ENCODE measurements around the gene SHCBP1. TPM values are rescaled to one million over a fixed set of nuclear protein-coding genes. Genes with fewer than 3 reads are reported as not detected.
A peak's percentile ranks its signal among the peaks of the same experiment; 100 is the strongest.
"Not testable (repeated sequence)": the region's sequence is repeated elsewhere in the genome, so short reads cannot be mapped to it uniquely, and the experiment has no call there.

SHCBP1 gene
- total RNA-seq, 1 experiment from 2014 or later = 22.2 TPM

DNA sequence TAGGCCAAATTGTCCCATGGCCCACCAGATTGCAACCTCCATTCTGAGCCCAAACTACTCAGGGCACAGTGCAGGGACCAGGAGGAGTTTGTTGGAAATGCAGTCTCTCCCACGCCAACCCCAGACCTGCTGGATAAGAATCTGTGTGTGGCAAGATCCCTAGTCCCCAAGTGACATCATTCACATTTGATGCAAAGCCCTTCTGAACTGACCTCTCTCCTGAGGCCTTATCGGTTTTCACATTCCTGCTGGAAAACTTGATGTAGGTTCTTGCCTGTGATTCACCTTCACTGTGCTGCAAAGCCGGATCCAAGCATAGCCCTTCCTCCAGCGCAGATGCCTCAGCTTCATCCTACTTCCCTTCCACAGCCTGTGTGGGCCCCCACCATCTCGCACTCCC lies 6.6 kb upstream of the SHCBP1 start:
- H3K4me3 ChIP-seq (ENCODE audit: low read depth in 2 of 2, low read length in 2 of 2) = no peak overlapping the region
- H3K27me3 ChIP-seq (ENCODE audit: control insufficient read depth, insufficient read depth, low read length) = no peaks in the 10 kb centered on the region
- DNase-seq (ENCODE audit: low read depth, low spot score) (no peak), ATAC-seq (no peak)
- in situ Hi-C loops (cut with HindIII; ENCODE audit: low pct_unique_long_range_greater_than_20kb, low sequenced_read_pairs) (no loop called here), intact Hi-C loops (cut with micrococcal nuclease; ENCODE audit: unreplicated experiment) (no loop called here)
- no TSS peak for BruUV-seq (replicated peaks)
- no peaks in the 10 kb centered on the region for H3K9me3 ChIP-seq (ENCODE audit: control insufficient read depth, insufficient read depth, low read depth, low read length)
- H3K27ac ChIP-seq (ENCODE audit: low read length) = no peak overlapping the region
- no peaks in the 10 kb centered on the region for H3K36me3 ChIP-seq (ENCODE audit: control insufficient read depth, insufficient read depth, low read length)
- CTCF ChIA-PET = no interaction called here
- POLR2A ChIA-PET = no interaction called here
- no peaks in the 10 kb centered on the region for H3K4me1 ChIP-seq (ENCODE audit: control insufficient read depth, insufficient read depth, low read length)
- no peak for TF ChIP-seq TCF7L2 (IDR thresholded peaks at IDR 0.05; ENCODE audit: low read depth, low read length)
- TF ChIP-seq, protein P1, sequence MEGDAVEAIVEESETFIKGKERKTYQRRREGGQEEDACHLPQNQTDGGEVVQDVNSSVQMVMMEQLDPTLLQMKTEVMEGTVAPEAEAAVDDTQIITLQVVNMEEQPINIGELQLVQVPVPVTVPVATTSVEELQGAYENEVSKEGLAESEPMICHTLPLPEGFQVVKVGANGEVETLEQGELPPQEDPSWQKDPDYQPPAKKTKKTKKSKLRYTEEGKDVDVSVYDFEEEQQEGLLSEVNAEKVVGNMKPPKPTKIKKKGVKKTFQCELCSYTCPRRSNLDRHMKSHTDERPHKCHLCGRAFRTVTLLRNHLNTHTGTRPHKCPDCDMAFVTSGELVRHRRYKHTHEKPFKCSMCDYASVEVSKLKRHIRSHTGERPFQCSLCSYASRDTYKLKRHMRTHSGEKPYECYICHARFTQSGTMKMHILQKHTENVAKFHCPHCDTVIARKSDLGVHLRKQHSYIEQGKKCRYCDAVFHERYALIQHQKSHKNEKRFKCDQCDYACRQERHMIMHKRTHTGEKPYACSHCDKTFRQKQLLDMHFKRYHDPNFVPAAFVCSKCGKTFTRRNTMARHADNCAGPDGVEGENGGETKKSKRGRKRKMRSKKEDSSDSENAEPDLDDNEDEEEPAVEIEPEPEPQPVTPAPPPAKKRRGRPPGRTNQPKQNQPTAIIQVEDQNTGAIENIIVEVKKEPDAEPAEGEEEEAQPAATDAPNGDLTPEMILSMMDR (IDR thresholded peaks at IDR 0.05) = no peak

DNA sequence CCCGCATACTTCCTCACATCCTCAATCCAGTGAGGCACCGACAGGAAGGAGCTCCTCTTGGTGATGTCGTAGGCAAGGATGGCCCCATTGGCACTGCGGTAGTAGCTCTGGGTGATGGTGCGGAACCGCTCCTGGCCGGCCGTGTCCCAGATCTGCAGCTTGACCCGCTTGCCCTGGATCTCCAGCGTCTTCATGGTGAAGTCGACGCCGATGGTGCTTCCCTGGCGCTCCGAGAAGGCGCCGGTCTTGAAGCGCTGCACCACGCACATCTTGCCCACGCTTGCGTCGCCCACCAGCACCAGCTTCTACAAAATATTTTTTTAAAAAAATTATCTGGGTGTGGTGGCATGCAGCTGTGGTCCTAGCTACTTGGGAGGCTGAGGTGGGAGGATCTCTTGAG lies 5.5 kb upstream of the SHCBP1 start:
- intact Hi-C loops (cut with micrococcal nuclease; ENCODE audit: unreplicated experiment); H3K36me3 ChIP-seq (ENCODE audit: control insufficient read depth, insufficient read depth, low read length); H3K4me1 ChIP-seq (ENCODE audit: control insufficient read depth, insufficient read depth, low read length); in situ Hi-C loops (cut with HindIII; ENCODE audit: low pct_unique_long_range_greater_than_20kb, low sequenced_read_pairs); H3K9me3 ChIP-seq (ENCODE audit: control insufficient read depth, insufficient read depth, low read depth, low read length); POLR2A ChIA-PET; ATAC-seq; H3K27ac ChIP-seq (ENCODE audit: low read length); DNase-seq (ENCODE audit: low read depth, low spot score); BruUV-seq (replicated peaks); H3K4me3 ChIP-seq (ENCODE audit: low read depth in 2 of 2, low read length in 2 of 2); CTCF ChIA-PET; H3K27me3 ChIP-seq (ENCODE audit: control insufficient read depth, insufficient read depth, low read length): not testable (repeated sequence)

DNA sequence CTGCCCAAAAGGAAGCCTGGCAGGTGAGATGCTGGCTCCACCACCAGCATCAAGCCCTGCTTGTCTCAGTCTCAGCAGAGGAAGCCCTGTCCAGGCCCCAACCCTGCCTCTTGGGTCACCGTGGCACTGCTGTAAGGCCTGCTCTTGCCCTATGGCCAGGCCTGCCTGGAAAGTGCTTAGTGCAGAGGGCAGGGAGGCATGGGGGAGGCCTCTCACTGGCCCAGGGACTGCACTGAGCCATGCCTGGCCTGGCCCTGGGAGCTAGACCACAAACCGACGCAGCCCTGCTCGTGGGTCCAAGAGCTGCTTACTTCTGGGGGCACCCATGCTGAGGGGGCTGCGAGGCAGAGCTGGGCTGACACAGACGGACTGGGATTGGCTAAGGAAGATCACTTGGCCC lies 3.7 kb upstream of the SHCBP1 start:
- intact Hi-C loops (cut with micrococcal nuclease; ENCODE audit: unreplicated experiment) = not testable (repeated sequence)

DNA sequence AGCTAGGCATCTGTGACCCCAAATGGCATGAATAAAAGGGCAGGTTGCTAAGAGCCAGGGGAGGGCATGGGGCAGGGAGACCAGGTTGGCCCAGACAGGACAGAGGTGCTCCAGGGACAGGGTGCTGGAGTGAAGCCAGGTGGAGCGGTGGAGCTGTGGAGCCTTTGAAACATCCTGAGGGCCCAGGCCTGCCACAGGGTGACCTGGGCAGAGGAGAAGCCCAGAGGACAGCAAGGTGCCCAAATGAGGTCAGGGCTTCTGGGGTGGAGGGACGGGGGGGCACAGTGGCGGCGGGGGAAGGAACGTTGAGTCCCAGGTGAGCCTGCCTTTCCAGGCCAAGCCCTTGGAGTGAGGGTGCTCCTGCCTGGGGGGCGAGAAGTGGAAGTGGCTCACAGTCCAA lies 2.5 kb upstream of the SHCBP1 start:
- H3K4me3 ChIP-seq (ENCODE audit: low read depth in 2 of 2, low read length in 2 of 2); H3K27me3 ChIP-seq (ENCODE audit: control insufficient read depth, insufficient read depth, low read length); CTCF ChIA-PET; H3K27ac ChIP-seq (ENCODE audit: low read length); H3K4me1 ChIP-seq (ENCODE audit: control insufficient read depth, insufficient read depth, low read length); intact Hi-C loops (cut with micrococcal nuclease; ENCODE audit: unreplicated experiment); DNase-seq (ENCODE audit: low read depth, low spot score); BruUV-seq (replicated peaks); in situ Hi-C loops (cut with HindIII; ENCODE audit: low pct_unique_long_range_greater_than_20kb, low sequenced_read_pairs); POLR2A ChIA-PET; H3K9me3 ChIP-seq (ENCODE audit: control insufficient read depth, insufficient read depth, low read depth, low read length); H3K36me3 ChIP-seq (ENCODE audit: control insufficient read depth, insufficient read depth, low read length): not testable (repeated sequence)
- ATAC-seq = peak; percentile 13; the same call in 1 of the 2 replicates

More for the DNA sequence above, 3.7 kb upstream of the SHCBP1 start:
- POLR2A ChIA-PET; H3K36me3 ChIP-seq (ENCODE audit: control insufficient read depth, insufficient read depth, low read length); DNase-seq (ENCODE audit: low read depth, low spot score); H3K27me3 ChIP-seq (ENCODE audit: control insufficient read depth, insufficient read depth, low read length); H3K4me1 ChIP-seq (ENCODE audit: control insufficient read depth, insufficient read depth, low read length); BruUV-seq (replicated peaks); H3K4me3 ChIP-seq (ENCODE audit: low read depth in 2 of 2, low read length in 2 of 2); in situ Hi-C loops (cut with HindIII; ENCODE audit: low pct_unique_long_range_greater_than_20kb, low sequenced_read_pairs); H3K9me3 ChIP-seq (ENCODE audit: control insufficient read depth, insufficient read depth, low read depth, low read length); H3K27ac ChIP-seq (ENCODE audit: low read length); ATAC-seq; CTCF ChIA-PET: not testable (repeated sequence)

DNA sequence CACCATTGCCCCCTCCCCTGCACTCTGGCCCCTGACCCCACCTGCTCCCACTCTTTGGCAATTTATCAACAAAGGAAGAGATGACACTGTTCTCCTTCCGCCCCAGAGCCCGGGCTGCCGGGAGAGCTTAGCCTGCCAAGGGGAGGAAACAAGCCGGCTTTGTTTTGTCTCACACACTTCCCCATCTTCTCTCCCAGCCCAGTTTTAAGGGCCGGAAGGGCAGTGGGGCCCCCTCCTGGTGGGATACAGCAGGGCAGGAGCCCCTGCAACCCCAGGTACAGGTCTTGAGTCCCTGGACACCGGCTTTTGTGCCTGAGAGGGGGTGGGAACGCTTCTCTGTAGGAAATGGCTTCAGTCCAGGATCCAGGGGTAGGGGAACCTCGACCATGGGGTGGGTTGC lies 2.1 kb upstream of the SHCBP1 start:
- DNase-seq (ENCODE audit: low read depth, low spot score); H3K4me3 ChIP-seq (ENCODE audit: low read depth in 2 of 2, low read length in 2 of 2); POLR2A ChIA-PET; H3K9me3 ChIP-seq (ENCODE audit: control insufficient read depth, insufficient read depth, low read depth, low read length); H3K4me1 ChIP-seq (ENCODE audit: control insufficient read depth, insufficient read depth, low read length); intact Hi-C loops (cut with micrococcal nuclease; ENCODE audit: unreplicated experiment); BruUV-seq (replicated peaks); in situ Hi-C loops (cut with HindIII; ENCODE audit: low pct_unique_long_range_greater_than_20kb, low sequenced_read_pairs); CTCF ChIA-PET; H3K27ac ChIP-seq (ENCODE audit: low read length); H3K27me3 ChIP-seq (ENCODE audit: control insufficient read depth, insufficient read depth, low read length); H3K36me3 ChIP-seq (ENCODE audit: control insufficient read depth, insufficient read depth, low read length): not testable (repeated sequence)
- ATAC-seq = peak; percentile 52

Data from Panc1 (cell line).